ENCODE measurements around the gene ECM2.

ECM2 gene

DNA sequence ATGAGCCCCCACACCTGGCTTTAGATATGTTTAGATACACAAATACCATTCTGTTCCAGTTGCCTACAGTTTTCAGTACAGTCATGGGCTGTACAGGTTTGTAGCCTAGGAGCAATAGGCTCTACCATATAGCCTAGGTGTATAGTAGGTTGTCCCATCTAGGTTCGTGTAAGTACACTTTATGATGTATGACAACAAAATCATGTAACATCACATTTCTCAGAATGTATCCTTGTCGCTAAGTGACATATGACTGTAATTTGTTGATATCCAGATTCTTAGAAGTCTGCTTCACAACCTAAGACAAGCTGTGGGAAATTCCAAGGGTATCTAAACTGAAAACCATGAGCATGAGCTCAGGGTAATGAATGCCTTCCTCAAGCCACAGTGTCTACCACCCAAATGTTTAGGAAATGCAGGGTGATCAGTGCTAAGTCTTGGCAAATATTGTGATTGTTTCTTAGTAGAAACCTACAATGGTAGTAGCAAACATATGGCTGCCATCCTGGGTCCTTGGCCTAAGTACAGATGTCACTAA is 8.4 kb downstream of the ECM2 start:
- DNase-seq: no peak

DNA sequence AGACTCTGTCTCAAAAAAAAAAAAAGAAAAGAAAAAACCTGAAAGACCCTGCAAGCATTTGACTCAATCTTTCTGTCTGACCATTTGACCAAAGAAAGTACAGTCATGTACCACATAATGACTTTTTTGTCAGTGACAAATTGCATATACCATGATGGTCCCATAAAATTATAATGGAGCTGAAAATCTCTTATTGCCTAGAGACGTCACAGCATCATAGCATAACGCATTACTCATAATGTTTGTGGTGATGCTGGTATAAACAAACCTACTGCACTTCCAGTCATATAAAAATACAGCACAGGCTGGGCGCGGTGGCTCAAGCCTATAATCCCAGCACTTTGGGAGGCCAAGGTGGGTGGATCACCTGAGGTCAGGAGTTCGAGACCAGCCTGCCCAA is 10.5 kb downstream of the ECM2 start:
- no peak for DNase-seq

DNA sequence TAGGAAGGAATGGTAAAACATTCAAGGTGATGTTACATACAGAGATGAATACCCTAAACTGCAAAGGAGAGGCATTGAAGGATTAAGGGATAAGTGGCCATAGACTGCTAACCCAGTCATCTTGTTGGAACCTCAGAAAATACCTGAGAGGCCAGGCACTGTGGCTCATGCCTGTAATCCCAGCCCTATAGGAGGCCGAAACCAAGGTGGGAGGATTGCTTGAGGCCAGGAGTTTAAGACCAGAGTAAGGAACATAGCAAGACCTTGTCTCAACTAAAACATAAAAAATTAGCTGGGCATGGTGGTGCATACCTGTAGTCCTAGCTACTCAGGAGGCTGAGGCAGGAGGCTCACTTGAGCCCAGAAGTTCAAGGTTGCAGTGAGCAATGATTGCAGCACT is 10.9 kb downstream of the ECM2 start:
- no peak for DNase-seq

DNA sequence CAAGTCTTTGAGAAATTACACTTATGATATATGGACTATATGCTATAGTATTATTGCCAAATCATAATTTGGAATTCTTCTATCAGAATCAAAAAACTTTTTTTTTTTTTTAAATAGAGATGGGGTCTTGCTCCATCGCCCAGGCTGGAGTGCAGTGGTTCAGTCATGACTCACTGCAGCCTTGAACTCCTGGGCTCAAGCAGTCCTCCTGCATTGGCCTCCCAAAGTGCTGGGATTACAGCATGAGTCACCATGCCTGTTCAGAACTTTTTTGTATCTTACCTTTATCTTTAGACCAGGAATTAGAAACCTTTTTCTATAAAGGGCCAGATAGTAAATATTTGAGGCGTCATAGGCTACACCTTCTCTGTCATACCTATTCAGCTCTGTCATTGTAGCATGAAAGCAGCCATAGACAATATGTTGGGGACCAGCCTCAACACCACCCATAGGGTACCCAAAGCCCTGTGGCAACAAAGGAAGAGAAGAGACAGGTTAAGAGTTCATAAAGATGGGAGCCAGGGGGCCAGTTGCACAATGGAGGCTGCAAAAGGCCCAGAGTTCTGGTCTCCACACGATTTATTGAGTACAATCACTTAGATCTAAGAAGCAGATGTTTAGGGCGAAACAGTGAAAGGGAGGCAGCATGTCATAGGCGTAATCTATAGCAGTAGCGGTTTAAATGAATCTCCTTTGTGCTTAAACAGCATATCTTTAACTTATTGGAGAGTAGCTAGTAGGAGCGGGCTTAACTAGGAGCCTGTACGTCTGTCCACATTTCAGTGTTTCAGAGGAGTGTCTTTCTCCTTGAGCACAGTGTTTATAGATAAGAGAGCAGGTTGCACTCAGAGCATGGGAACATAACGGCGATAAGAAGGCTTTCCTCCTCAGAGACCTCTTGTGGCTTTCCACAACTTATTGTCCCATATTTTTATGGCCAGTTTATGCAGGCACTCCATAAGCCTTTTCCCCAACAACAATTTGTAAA is 12.5 kb downstream of the ECM2 start:
- DNase-seq: no peak

DNA sequence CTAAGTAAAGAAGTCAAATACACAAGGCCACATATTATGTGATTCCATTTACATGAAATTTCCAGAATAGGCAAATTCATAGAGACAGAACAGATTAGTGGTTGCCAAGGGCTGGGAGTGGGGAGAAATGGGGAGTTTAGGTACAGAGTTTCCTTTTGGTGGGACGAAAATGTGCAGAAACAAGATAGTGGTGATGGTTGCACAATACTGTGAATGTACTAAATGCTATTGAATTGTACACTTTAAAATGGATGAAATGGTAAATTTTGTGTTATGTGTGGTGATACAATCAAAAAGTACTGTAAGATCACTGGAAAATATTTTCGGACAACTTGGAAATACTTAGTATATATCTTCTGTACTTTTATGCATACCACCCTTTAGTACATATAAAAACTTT is 15.0 kb downstream of the ECM2 start:
- DNase-seq: no peak

DNA sequence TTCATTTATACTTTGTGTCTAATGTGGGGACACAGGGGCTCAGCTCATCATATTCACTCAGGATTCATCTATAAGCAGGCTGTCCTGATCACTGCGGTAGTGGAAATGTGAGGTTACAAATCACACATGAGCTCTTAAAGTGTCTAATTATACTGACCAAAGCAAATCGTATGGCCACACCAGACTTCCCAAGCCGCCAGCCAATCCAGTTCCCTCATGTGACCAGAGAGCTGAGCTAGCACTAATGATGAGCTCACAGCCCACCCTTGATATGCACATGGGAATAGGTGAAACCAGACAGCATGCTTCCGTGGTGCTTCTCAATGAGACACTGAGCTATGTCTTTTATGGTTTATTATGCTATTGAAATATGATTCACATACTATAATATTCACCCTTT is 17.6 kb downstream of the ECM2 start:
- DNase-seq: no peak

DNA sequence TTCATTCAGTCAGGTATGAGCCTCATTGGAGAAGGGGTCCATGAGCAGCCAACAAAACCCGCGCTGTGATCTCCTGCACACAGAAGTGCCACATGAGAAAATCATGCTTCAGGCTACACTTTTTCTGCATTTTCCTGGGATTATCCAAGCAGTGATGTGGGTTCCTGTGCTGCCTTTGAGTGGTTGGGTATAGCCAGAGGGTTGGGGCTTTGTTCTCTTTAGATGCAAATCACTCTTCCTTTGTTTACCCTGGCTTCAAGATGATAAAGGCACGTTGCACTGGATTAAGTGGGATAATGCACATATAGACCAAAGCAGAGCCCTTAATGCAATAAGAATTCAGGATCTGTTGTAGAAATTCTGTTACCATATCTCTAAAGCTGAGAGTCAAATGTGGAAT is 18.7 kb downstream of the ECM2 start:
- DNase-seq: no peak

DNA sequence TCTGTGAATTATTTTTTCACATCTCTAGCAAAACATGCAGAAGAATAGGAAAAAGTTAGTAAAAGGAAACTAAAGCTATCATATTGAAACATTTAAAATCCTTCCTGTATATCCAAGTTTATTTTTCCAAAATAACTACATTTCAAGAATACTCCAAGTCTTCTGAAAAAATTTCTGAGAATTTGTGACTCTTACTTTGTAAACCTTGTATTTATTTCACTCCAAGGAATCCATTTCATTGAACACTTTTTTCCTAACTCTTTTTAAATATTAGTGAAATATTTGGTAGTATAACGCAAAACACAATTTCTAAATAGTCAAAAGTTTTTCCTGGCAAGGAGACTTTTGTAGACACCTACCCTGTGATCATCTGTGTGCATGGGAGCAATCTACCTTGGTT is 19.3 kb downstream of the ECM2 start:
- DNase-seq: no peak

DNA sequence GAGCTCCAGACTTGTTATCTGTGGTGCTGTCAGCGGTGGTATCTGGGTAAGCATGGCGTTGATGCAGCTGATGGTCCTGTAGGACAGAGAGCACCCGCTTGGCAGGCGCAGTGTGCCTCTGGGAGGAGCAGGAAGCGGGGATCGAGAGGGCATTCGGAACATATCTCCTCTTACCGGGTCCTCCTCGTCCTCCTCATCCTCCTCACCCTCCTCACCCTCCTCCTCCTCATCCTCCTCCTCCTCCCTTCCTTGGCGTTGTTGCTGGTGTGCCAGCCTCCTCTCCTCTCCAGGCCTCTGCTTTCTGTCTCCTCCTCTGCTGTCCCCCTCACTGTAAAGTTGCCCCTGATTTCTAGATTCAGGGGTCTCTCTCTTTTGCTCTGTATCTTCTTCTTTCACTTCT is 21.2 kb downstream of the ECM2 start:
- DNase-seq: no peak

DNA sequence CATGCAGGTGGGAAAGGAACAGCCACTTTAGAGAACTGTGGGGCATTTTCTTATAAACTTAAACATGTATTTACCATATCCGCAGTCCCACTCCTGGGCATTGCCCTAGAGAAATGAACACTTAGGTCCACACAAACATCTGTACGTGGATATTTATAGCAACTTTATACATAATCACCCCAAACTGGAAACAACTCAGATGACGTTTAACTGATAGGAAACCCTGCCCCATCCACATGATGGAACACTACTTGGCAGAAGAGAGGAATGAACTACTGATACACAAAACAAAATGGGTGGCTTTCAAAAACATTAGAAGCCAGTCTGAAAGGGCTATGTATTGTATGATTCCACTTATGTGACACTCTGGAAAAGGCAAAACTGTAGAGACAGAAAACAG is 22.4 kb downstream of the ECM2 start:
- no peak for DNase-seq

DNA sequence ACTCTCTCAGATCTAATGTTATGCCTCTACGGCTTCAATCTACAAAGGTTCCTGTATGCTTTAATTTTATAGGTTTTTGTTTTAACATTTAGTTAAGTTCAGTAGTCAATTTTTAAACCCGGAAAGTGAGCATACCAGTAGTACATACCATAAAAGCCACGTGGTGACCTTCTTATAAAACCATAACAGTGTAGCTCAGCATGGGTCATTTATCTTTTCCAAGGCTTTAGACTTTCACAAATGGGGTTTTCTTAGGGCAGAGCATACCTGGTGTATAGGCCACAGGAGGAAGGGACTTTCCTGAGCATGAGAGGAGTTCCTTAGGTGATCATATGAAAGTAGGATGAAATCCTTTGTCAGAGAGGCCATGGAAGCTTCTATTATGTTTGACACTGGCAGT is 23.2 kb downstream of the ECM2 start:
- DNase-seq: no peak

DNA sequence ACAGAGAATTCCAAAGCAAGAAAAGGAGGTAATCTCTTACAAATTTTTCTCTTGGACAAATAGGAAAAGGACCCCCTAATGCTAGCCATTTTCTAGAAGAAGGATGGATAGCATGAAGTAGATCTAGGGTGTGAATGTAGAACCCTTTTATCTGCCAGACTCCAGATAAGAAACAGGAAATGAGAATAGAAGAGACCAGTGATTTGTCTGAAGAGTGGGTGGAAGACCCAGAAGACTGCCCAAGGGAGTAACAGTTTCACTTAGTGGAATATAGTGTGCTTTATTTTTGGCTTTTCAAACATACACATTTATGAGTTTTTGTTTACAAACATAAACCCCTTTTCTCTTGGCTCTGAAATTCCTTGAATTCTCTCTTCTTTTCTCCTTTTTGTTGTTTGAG is 25.0 kb downstream of the ECM2 start:
- no peak for DNase-seq

DNA sequence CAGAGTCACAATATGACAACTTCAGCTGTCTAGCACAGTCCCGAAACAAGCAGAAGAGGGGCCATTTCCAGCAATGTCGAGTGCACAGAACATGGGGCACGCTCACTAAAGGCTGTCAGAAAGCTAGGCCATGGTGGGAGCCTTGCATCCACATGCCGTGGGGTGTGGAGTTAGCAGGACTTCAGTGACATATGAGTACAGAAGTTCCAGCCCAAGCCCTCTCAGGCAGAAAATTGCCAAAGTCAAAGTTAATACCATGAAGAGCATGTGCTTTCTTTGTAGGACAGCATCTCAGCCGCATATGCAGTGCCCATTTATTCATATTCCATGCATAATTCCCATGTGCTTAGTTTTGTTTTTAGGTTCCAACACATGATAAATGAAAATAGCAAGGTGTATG is 26.7 kb downstream of the ECM2 start:
- DNase-seq: no peak

DNA sequence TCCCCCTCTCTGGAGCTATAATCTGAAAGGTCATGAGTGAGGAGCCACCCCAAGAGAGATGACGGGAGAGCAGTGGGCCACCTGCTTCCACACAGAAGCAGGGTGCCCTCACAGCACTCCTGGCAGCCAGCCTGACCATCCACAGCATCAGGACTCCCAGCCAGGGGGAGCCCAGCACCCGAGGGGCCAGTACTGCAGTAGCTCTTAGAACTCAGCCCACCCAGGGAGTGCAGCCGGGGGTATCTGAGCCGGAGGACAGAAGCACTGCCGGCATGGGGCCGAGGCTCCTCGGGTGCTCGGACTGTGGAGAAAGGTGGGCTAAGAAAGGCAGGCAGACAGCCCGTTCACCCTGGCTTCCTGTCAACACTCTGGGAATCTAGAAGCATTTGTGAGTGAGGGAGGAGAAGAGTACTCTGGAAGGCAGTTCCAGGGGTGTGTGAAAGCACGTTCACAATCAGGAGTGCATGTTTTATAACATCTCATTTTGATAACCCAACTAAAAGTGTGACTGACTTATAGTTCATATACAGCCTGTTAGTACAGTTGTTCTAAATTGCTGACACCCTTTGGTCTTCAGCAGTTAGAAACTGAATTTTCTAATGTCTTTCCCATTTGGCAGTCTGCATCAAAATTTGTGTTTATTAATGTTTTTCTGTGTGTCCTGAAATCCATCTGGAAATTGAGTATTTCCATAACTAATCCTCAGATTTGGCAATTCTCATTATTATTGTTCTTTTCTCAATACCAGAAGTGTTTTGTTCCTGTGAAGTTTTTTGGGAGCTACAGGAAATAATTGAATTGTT is 27.6 kb downstream of the ECM2 start:
- no peak for DNase-seq

DNA sequence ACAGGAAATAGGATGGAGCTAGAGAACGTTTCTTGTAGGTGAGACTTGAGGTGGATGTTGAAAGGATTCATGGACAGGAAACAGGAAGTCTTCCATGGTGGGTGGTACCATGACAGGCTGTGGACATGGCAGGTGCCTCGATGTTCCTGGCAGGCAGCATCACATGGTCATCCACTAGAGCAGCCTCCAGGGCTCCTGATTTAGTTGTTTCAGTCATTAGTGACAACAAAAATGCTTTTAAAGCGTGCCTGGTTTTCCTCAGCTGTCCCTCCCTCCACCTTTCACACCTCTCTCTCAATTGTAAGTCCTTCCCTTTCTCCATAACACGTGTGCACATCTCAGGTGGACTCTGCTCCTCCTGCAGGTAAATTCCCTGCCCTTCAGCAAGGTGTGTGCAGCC is 28.3 kb downstream of the ECM2 start:
- no peak for DNase-seq

DNA sequence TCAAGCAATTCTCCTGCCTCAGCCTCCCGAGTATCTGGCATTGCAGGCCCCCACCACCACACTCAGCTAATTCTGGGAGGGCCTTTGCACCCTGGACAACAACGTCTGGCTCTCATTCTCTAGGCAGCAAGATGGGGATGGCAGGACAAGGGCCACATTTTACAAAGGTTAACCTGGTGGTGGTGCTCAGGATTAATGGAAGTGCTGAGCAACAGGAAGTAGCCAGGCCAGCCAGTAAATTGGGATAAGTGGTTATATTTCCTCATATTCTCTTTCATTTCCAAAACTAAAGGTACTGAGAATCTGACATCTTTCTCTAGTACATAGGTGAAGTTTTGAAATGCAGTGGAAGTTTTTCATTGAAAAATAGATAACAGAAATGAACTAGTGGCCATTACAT is 28.8 kb downstream of the ECM2 start:
- DNase-seq: no peak

DNA sequence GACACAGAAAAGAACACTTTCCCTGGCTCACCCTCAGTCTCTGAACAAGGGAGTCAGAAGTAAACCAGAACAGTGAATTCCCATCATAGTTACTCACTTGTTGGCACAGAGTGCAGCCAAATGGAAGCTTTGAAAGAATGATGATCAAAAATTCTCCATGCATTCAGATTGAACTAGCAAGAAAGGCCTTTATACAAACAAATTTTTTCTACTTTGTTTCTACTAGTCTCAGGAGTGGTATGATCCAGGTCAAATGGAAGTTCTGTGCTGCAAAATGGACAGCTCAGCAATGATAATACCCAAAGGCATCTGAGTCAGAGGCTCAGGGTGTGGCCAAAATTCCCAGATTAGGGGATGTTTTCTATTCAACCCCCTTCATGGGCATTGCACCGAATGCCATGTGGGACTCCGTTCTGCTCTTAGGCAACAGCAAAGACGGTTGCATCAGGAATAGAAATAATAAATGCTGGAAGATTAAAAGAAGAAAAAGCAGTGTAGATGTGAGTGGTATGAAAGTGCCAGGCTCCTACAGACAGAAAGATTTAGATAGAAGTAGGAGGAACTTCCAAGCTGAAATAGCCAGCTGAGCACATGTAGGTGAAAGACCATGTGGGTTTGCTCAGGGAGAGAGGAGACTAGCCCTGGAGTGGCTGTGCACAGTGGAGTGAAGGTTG is 29.5 kb downstream of the ECM2 start:
- DNase-seq: no peak

DNA sequence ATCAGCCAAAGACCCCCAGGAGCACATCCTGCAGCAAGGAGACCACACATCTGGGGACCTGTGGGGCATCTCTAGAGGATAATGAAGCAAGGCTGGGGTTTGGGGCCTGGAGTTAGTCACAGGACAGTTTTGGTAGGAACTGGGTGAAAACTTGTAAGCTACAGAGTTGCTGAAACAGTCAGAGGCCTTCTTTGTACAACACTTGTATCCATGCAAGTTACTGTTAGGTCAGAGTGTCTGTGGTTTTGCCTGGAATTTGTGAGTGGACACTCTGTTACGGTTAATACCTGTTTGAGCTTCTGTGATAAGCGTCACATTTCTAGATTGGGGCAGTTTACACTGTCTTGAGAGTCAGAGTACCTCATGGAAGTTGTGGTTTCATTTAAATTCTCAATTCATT is 30.9 kb downstream of the ECM2 start:
- no peak for DNase-seq

DNA sequence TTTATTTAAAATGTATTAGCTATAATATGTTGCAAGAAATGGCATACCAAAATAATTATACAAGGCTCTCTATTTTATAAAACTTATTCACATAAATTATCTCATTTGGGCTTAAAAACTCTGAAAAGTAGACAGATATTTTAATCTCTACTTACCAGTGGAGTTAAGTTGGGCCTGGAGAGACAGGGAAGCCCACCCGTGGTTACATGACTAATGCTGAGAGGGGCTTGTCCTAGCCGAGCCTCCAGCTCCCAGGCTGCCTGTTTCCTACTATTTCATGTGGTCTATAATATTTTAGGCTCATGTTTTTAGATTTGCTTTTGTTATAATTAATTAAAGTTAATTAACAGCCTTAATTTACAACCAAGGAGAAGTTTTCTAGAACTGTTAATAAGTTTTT is 32.6 kb downstream of the ECM2 start:
- no peak for DNase-seq

DNA sequence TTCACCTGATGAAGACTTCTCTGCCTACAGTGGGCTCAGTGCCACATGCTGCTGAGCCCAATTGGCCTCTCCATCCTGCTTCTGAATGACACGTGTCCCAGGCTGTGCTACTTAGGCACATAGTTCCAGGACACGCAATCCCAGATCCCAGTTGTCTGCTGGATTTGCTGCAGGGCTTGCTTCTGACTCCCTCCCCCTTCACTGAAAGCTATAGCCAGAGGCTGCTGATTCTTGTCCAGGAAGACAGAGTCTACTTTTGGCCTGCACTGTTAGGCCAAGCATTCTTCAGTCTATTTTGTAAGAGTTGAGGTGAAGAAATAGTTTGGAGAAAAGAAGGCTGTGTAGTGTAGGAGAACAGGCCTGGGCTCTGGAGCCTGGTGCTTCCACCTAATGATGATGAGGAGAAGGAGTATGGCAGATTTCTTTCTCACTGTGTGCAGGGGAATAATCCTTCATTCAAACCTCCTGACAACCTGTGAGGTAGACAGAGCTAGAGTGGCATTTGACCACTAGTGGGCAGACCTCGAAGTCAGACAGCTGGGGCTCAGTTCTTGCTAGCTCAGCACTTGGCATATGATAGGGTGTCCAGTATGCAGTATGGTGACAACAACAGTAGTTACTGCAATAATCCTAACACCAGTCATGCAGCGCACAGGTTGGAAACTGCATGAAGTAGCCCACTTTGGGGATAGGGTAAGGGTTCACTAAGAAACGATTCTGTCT is 34.0 kb downstream of the ECM2 start:
- no peak for DNase-seq

DNA sequence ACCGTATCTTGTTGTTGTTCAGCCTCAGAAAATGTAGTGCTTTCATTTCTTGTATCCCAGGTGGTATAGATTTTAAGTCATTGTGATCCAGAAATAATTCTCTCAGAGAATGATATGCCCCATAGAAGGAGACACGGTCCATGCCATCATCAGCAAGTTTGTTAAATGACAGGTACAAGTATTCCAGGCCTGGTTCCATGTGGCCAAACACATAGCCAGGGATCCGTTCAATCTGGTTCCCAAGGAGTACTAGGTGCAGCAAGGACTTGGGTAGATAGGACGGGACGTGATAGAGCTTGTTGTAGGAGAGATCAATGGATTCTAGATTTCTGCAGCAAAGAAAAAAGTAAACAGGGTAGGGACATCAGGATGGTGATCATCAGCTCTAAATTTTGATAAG is 35.1 kb downstream of the ECM2 start:
- DNase-seq: no peak

DNA sequence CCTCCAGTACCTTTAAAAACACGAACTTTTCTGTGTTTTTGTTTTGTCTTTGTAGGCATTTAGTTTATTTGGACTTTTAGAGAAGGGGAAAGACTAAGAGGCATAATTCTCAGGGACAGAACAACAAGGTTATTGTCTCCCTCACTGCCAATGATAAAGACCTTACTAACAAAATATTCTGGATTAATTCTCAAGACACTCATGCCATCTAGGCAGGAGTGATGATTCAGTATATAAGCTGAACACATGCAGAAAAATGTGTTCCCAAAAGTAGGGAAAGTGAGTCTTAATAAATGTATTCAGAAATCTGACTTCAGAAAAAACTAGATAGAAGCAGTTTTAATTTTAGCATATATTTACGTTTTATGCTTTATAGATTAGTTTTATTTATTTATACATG is 36.1 kb downstream of the ECM2 start:
- DNase-seq: no peak
